ENCODE results near the gene ZNF516.

- TF ChIP-seq, protein P1, sequence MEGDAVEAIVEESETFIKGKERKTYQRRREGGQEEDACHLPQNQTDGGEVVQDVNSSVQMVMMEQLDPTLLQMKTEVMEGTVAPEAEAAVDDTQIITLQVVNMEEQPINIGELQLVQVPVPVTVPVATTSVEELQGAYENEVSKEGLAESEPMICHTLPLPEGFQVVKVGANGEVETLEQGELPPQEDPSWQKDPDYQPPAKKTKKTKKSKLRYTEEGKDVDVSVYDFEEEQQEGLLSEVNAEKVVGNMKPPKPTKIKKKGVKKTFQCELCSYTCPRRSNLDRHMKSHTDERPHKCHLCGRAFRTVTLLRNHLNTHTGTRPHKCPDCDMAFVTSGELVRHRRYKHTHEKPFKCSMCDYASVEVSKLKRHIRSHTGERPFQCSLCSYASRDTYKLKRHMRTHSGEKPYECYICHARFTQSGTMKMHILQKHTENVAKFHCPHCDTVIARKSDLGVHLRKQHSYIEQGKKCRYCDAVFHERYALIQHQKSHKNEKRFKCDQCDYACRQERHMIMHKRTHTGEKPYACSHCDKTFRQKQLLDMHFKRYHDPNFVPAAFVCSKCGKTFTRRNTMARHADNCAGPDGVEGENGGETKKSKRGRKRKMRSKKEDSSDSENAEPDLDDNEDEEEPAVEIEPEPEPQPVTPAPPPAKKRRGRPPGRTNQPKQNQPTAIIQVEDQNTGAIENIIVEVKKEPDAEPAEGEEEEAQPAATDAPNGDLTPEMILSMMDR (IDR thresholded peaks at IDR 0.05) = no peak
- no peak for TF ChIP-seq POLR2AphosphoS5 (IDR thresholded peaks at IDR 0.05)
Observed at GRCh38 chr18:76451396-76452331, 43.4 kb downstream of the ZNF516 start.
